GM04503 (cell line): ENCODE data around the gene SBF2.

Experiments used
- DNase-seq: peaks from one replicate; pipeline ENCODE4 v3.0.0-alpha.2; 2012; ENCODE audit warnings: low read depth

The SBF2 gene

DNA sequence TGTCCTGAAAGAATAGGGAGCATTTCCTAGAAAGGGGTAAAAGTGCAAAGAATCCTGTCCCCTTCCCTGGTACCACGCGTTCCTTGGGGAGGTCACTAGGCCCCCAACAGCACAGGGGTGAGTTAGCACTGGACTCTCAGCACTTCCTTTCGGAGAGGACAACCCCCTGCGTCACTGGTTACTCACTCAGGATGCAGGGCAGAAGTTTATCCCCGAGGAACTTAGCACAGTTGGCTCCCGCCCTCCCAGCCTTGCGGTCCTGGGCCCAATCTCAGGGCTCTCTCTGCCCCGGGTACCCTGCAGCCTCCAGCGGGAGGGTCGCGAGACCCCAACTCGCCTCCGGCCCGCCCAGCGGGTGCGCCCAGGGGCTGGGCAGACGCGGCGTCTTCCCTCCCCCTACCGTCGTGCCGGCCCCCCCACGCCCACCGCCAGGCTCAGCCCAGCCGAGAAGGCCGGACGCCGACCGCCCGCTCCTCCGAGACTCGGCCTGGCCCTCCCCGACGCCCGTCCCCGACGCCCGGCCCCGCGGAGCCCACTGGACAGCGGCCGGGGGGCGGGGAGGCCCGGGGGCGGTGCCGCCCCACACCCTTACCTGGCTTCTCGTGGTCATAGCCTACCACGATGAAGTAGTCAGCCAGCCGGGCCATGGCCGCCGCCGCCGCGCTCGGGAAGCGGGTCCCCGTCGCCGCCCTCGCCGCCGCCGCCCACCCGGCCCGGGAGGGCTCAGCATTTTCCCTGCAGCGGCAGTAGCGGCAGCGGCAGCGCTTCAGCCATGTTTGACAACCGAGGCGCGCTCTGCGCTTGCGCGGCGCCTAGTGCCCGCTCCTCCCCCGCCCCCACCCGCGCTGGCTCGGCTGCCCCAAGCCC, at the start of gene SBF2:
TSS of gene SBF2 (minus strand) at position 797 of the 867 bp plus-strand sequence. CDS start at position 647, 150 bp downstream.
- DNase-seq, result peak; percentile 78

DNA sequence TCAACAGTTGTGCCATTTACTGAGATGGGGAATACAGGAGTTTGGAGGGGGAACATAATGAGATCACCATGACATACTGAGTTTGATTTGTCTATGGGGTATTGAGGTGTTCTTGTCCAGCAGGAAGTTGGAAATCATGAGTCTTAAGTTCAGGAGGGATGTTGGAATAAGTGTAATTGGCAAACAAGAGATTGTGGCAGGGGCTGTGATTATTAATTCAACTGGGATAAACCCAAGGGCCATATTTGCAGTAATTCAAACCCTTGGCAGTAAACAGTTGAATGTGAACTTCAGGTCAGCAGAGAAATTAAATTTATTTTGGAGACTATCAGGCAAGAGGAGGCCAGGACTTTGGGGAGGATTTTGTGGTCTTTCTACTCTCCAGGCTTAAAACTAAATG, 44.3 kb upstream of the SBF2 start:
- no peak for DNase-seq

DNA sequence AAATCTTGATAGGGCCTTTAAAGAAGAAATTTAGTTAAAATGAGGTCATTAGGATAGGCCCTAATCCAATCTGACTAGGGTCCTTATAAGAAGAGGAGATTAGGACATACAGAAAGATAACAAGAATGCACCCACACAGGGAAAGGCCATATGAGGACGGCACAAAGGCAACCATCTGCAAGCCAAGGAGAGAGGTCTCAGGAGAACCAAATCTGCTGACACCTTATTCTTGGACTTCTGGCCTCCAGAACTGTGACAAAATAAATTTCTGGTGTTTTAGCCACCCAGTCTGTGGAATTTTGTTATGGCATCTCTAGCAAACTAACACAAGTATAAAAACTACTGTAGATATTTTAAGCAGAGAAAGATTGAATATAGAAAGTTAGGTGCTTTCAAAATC, 39.5 kb upstream of the SBF2 start:
- DNase-seq, result no peak

DNA sequence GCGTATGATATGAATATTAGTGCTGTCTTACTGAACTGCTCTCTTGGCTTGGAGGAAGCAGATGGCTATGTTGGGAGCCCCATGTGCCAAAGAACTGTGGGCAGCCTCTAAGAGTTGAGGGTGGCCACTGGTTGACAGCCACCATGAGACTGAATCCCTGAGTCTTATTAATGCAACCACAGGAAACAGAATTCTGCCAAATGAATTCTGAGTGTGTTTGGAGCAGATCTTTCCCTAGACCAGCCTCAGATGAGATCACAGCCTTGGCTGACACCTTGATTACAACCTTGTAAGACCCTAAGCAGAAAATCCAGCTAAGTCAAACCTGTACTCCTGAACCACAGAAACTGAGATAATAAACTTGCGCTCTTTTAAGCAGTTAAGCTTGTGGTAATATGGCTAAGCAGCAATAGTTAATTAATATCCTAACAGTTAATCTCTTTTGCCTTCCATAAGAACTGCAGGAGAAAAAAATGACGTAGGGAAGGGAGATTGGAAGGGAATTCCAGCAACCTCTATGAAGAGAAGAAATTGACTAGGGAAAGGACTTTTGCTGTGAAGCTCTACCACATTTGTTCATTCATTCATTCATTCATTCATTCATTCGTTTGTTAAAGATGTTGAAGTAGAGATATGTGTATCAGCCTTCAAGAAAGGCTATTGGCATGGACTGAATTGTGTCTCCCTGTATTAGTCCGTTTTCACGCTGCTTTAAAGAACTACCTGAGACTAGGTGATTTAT, 37.7 kb upstream of the SBF2 start:
- no peak for DNase-seq

DNA sequence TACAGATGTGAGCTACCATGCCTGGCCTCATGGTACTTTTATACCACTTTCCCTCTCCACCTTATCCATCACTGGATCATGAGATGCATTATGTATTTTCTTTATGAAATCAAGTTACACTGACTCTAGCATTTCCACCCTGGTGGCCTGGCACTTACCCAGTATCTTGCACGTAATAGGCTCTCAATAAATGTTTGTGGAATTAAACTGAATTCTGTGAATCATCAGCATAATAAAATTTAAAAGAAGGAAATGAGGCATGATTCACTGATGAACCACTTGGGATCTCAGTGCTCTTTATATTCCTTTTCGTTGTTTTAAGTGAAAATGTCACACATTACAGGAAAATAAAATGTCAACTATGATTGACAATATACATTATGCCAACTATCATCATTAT, 35.9 kb upstream of the SBF2 start:
- peak; percentile 86 for DNase-seq

DNA sequence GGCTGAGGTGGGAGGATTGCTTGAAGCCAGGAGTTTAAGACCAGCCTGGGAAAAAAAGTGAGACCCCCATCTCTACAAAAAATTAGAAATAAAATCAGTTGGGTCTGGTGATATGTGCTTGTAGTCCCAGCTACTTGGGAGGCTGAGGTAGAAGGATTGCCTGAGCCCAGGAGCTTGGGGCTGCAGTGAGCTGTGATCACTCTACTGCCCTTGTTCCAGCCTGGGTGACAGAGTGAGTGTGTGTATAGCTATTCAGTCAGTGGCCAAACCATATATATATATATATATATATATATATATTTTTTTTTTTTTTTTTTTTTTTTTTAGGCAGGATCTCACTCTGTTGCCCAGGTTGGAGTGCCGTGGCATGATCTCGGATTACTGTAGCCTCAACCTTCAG, 35.3 kb upstream of the SBF2 start:
- DNase-seq, result no peak

DNA sequence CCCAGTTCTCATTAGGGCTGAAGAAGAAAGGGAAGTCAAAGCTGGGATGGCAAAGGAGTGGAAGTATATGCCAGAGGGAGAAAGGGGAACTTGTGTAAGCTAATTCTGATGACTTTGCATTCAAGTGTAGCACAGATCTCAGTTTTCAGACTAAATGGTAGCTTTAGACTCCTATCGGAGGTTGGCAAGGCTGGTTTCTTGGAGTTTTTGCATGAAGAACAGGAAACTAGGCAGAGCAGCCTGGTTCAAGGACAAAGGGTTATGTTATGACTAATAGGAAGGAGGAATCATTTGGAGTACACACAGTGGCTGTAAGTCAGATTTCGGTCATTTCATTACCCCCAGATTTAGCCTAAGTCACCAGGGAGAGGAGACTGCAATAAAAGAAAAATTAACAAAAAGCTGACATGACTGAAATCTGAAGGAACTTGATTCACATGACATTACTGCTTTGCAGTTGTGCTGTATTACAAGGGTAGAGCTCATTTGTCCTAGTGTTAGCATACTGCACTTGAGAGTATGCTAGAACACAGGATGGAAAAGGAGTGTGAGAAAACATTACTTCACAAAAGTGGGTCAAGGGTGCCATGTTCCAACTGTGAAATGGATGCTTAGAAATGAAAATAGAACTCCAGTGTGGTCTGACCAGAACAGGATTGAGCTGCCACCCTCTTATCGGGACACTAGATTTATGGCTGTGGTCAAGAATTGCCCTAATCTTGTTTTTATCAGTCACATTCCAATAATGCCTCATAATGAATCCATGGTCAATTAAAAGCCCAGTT, 34.5 kb upstream of the SBF2 start:
- DNase-seq, result no peak

DNA sequence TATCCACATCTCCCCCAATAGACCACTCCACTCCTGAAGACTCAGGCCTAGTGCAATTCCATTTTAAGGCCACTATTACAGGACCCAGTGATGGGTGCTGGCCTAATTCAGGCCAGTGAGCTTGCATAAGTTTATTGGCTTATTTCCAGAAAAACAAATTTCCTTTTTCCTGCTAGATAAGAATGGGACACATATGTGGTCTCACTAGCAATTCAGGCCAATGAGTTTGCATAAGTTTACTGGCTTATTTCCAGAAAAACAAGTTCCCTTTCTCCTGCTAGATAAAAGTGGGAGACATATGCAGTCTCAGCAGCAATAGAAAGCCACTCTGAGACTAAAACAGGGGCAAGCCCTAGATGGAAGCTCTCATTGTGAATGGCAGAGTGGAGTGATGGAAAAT, 33.2 kb upstream of the SBF2 start:
- DNase-seq, result no peak

DNA sequence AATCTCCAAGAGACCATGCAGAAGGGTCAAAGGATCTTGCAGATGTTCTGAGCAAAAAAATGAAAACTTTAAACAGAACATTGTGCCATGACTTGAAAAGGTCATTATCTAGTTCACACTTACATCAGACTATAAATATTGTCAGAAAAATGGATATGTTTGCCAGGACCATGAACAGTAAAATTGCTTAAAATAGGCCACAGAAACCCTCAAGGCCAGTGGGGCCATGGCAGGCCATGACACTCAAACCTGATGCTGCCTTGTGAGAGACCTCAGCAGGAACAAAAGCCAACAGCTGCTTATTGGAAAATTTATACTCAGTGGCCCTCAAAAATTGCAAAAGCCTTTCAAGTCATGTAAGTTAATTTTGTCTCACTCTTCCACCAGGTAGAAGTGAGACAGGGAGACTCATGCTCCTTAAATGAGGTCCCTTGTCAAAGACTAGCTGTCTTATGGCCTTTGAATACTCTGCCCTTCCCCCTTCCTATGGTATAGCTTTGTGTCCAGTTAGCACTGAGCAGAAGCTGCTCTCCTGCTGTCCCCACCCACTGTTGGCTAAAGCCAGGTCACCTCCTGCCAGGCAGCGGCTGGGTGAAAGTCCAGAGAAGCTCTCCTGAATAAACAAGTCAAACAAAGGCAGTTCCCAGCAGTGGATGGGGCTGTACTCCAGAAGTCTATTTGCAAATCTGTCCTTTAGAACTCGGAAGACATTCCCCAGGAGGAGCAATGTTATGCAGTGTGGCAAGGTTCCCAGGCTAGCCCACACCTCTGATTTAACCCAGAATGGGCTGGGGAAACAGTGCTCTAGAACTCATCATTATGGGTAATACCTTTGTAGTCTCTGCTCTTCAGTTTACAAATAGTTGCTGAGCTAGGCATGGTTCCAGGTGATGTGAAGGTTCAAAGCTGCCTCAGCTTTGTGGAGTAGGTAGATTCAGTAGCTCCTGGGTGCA, 32.3 kb upstream of the SBF2 start:
- no peak for DNase-seq

DNA sequence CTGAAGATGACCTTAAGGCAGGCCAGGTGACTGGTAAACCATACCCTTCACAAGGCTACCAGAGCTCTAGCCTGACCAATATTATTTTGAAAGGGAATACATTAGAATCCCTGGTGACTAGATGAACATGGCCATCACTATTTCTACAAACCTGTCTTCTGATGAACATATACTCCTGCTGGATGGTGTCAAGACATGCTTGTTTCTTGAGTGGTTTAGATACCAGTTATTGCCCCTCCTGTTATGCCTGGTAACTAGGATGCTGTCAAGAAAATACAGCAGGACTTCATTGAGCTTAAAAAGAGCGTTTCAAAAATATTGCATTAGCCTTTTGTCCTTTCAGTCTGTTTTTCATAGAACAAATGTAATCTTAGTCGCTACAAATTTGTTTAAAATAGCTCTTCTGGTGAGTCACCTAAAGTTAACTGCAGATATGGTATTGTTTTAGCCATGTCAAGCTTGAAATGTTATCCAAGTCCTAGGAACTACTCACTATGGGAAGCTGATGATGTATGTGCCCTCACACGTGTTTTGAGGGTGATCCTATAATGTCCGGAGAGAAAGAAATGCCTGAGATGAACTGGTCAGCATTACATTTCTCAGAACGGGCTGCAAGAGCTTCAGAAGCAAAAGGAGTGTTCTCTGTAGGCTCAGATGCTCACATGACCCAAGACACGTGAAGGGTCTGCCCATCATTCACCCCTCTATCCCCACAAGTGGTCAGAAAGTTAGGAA, 31.4 kb upstream of the SBF2 start:
- DNase-seq, result peak; percentile 83

DNA sequence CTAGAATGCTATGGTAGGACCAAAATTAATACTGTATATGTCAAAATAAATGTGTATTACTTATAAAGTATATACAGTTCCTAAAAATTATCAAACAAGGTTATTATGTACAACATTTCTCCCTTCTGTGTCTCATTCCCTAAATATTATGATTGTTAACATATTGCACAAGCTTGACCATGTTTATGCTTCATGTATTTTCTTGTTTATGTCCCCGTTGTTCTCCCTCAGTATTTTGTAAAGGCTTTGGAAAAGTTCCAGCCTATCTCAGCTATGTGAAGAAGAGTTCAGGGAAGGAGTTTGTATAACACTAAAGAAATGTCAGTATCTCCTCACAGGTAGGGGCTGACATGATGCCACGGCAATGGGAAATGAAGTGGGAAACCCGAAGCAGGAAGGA, 30.5 kb upstream of the SBF2 start:
- no peak for DNase-seq

DNA sequence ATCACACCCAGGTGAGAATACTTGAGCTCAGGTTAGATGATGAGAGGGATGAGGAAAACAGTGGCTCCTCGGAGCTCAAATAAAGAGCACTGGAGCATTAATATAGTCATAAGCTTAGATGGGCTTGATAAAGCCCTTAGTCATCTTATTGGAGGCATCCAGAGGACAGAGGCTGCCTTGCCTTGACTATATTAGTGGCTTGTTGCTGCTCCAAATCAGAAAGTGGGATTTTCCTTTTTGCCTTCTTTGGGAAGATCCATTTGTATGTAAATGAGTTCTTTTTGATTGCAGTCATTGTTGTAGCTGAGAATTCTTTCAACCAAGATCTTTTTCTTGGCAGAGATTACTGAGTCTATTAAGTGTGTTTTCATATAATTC, 29.8 kb upstream of the SBF2 start:
- DNase-seq, result no peak

DNA sequence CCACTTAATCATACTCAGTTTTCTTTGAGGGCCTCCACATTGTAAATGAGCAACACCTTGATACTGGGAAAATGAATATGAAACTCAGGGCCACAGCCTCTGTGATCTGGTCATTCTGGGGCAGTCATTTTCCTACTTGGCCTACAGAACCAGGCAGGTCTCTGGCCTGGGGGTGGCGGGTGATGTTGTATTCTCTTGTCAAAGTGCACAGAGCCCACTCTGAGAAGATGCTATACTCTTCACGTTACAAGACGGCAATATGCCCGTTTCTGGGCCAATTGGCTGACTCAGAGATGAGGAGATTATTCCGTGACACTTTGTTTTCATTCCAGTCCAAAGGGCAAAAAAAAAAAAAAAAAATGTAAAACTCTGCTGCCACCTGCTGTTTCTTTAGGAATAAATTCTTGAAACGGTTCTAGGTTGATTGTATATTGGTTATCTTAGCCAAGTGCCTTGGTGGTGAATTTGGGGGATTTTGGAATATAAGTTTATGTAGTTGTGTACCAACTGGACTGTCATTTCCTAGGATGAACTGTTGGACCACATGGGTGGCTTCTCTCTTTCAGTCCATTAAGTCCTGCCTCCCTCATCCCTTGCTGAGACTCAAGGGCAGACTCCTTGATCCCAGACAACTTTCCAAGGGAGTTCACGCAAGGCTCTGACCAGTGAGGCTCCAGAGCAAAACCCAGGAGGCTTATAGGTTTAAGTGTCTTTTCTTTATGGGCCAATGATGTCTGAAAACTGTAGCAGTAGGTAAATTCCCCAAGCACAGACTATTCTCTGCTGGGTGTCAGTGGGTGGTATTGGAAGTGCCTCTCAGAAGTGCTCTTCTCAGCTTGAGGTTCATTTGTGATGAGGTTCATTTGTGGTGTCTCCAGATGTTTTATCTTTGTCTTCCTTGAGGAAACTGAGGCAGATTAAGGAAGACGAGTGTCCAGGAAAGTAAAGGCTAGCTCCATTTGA, 29.1 kb upstream of the SBF2 start:
- DNase-seq, result peak; percentile 82

DNA sequence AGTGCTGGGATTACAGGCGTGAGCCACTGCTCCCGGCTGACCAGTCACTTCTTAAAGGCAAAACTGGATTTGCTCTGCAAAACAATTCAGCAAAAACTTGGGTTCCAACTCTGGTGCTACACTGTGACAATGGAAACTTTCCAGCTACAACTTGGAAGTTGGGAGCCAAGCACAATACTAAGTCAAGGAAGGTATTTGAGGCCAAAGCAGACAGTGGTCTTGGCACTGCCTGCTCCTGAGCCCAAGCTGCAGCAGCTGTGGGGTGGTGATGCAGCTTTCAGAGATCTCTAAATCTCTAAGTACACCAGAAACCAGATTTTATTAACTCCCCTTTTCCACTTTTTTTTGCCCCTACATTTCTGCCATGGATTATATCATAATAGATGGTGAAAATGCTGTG, 28.4 kb upstream of the SBF2 start:
- no peak for DNase-seq

DNA sequence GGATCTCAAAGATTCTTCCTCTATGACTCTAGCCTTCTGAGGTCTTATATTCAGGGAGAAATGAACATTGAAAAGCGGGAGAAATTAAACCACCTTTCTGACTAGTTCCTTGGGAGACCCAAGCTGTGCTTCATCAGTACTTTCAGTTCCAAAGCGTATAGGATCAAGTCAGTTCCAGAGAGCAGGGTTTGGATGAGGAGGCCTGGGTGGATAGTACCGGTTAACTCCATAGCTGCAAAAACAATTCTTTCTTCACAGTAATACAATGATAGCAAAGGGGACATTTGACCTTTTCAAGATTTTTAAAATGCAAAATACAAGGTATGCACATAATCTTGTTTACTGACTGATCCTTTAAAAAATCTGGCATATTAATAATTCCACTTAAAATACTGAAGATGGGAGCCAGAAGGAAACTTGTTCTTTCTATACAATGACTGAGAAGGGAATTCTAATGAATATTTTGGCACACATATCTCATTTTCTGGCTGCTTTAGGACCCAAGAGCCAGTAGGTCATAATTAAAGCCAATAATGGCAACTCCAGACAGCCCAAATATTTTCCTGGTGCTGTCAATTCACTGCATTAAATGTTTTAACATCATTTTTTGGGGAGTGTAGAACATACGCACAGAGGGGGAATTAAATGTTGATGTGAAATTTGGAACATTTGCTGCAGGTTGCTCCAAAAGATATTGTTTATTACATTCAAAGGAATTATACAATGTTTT, 26.9 kb upstream of the SBF2 start:
- DNase-seq, result no peak

DNA sequence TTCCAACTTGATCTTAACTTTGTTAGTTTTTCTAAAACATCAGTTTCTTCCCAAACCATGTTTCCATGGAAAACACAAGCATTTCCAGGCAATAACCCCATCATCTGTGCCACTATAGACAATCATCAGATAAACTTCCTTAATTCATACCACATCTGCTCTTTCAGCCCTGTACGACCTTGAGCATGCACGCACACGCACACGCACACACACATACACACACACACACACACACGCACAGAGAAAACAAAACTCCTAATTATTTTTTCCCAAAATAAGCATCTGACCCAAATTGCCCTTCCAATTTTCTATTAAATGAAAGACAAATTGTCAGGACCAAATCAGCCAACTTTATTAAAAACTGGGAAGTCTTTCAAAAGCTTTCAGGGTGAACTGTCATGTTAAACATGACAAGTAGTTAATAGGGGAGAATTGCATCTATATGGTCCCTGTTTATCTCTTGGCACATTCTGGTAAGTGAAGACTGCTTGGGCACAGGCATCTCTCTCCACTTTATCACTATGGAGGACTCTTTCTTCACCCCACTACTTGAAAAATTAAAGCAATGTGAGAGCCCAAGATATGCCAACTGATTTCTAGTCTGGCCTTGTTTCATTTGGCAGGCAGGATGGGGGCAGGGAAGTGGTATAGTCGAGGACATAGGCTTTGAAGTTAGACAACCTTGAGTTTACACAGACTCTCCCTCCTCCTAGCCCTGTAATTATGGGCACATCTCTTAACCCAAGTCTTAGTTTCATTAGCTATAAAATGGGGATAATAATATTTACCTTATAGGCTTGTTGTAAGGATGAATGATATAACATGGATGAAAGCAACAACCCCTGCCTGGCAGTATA, 25.9 kb upstream of the SBF2 start:
- DNase-seq, result no peak

DNA sequence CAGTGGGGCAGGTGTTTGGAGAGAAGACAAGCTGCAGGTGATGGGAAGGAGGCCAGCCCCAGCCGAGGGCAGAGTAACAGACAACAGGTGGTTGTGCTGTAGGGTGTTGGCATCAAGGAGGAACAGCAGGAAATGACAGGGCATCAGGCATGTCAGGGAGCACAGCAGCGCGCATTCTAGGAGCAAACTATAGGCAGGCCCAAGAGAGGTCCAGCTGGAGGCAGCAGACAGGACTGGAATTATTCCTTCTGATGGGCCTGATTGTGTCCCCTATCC, 24.4 kb upstream of the SBF2 start:
- no peak for DNase-seq
